HG03066 (cell line): Measurements from ENCODE around the gene SPECC1L.

Experiments
- ATAC-seq: cut with Tn5 transposase; IDR thresholded peaks from one replicate; pipeline ENCODE4 v1.9.1; 2021; ENCODE audit warnings: low read depth; ENCODE audit not compliant: unreplicated experiment

Gene SPECC1L

GRCh38 chr22:24355574-24355973 is 84.9 kb downstream of the SPECC1L start:
- ATAC-seq, result no peak

GRCh38 chr22:24357547-24357946 is 86.9 kb downstream of the SPECC1L start:
- ATAC-seq, result no peak

GRCh38 chr22:24358105-24358836 is 87.6 kb downstream of the SPECC1L start:
- ATAC-seq, result no peak

- no peak for ATAC-seq
Measured at GRCh38 chr22:24359452-24360120, 89.0 kb downstream of the SPECC1L start.

- no peak for ATAC-seq
Measured at GRCh38 chr22:24361976-24362646, 91.5 kb downstream of the SPECC1L start.

GRCh38 chr22:24363243-24363642 is 92.6 kb downstream of the SPECC1L start:
- no peak for ATAC-seq

GRCh38 chr22:24366701-24367100 is 96.1 kb downstream of the SPECC1L start:
- ATAC-seq, result no peak

- no peak for ATAC-seq
Measured at GRCh38 chr22:24367841-24368240, 97.2 kb downstream of the SPECC1L start.

GRCh38 chr22:24370401-24370800 is 99.8 kb downstream of the SPECC1L start:
- ATAC-seq, result no peak

- no peak for ATAC-seq
Measured at GRCh38 chr22:24376002-24376401, 105.4 kb downstream of the SPECC1L start.

GRCh38 chr22:24376586-24376985 is 106.0 kb downstream of the SPECC1L start:
- no peak for ATAC-seq

- no peak for ATAC-seq
Measured at GRCh38 chr22:24379536-24379935, 108.9 kb downstream of the SPECC1L start.

- ATAC-seq, result no peak
Measured at GRCh38 chr22:24380220-24380904, 109.7 kb downstream of the SPECC1L start.

- ATAC-seq, result no peak
Measured at GRCh38 chr22:24380905-24381230, 110.2 kb downstream of the SPECC1L start.

- ATAC-seq, result no peak
Measured at GRCh38 chr22:24383061-24383460, 112.4 kb downstream of the SPECC1L start.

- ATAC-seq, result no peak
Measured at GRCh38 chr22:24384131-24384530, 113.5 kb downstream of the SPECC1L start.

GRCh38 chr22:24386937-24387471 is 116.4 kb downstream of the SPECC1L start:
- ATAC-seq, result no peak

GRCh38 chr22:24389680-24390079 is 119.0 kb downstream of the SPECC1L start:
- ATAC-seq, result no peak

GRCh38 chr22:24390156-24390555 is 119.5 kb downstream of the SPECC1L start:
- ATAC-seq, result no peak

GRCh38 chr22:24390576-24390975 is 119.9 kb downstream of the SPECC1L start:
- no peak for ATAC-seq

GRCh38 chr22:24391836-24392217 is 121.2 kb downstream of the SPECC1L start:
- no peak for ATAC-seq
